Ectodermal cell (in vitro differentiated cells): Measurements from ENCODE around the gene MVD.

Experiments used
- H3K27ac ChIP-seq: 2 replicates; pipeline ENCODE4 v1.7.0; 2013; ENCODE audit warnings: mild to moderate bottlenecking, low read depth, low read length; ENCODE audit not compliant: insufficient read depth, poor library complexity, severe bottlenecking
- H3K27me3 ChIP-seq: 2 replicates; pipeline ENCODE4 v1.7.0; 2013; ENCODE audit warnings: mild to moderate bottlenecking, low read length; ENCODE audit not compliant: insufficient read depth, control insufficient read depth, poor library complexity, severe bottlenecking
- H3K36me3 ChIP-seq: one replicate; pipeline ENCODE4 v1.7.0; 2013; ENCODE audit warnings: low read length; ENCODE audit not compliant: control insufficient read depth, insufficient read depth
- H3K4me1 ChIP-seq: one replicate; pipeline ENCODE4 v1.7.0; 2013; ENCODE audit warnings: low read length; ENCODE audit not compliant: control insufficient read depth, insufficient read depth
- H3K4me3 ChIP-seq: 2 replicates; pipeline ENCODE4 v1.7.0; 2013; ENCODE audit warnings: low read depth, low read length, control low read depth; ENCODE audit not compliant: insufficient read depth
- H3K9me3 ChIP-seq: 2 replicates; pipeline ENCODE4 v1.7.0; 2013; ENCODE audit warnings: mild to moderate bottlenecking, low read length, moderate library complexity; ENCODE audit not compliant: control insufficient read depth
- WGBS, 2 experiments: methylation state at CpG; one replicate each; pipeline ENCODE4 v1.1.7; 2013; ENCODE audit warnings: missing lambda C conversion rate in 2 of 2; 5-methylcytosine and 5-hydroxymethylcytosine counted together

MVD gene

DNA sequence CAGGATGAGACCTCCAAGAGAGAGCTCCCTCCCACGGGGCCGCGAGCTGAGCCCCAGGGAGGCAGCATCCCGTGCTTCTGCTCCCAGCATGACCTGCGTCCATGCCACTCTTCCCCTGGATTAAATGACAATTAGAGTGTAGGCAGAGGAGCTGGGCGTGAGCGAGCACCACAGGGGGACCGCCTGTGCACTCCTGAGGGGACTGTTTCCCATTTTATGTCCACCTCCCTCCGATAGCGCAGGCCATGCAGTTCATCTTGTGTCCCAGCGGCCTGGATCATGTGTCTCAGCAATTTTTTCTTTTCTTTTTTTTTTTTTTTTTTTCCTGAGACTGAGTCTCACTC lies 30.3 kb downstream of the MVD start:
- Histone ChIP-seq H3K9me3 (no peaks in the 10 kb centered on the region), H3K27ac (no peak overlapping the region), H3K4me3 (no peak overlapping the region), H3K4me1 (peaks cover 10% of the 10 kb centered on the region), H3K36me3 (peaks cover 2% of the 10 kb centered on the region), H3K27me3 (peaks cover 21% of the 10 kb centered on the region)
- WGBS, 2 experiments = 91 to 93% methylated on average over 11 of the region's 11 CpGs

DNA sequence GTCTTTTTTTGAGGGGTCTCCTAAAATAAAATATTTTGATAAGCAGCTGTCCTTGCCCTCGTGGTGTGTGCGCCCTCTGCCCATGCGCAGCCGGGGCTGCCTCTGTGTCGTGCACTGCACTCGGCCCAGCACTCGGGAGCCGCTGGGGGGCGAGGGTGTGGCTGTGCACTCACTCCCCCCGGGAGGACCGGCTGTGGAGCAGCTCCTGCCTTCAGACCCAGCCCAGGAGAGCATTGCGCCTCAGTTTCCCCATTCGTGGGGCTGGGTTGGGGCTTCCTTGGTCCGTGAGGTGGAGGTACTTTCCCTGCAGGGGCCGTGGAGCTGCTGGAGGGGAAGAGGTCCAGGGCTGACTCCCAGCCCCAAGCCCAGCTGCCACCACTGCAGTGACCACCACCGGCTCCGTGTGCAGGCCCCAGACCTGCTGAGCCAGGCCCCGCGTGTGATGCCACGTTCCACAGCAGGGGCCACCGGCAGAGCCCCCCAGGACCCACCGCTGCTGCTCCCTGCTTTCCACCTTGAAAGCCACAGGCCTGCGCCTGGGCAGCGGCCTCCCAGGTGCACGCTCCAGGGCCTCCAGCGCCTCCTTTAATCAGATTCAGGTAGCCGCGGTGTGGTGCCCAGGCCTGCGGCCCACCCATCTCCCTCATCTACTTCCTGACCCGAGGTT lies 30.8 kb downstream of the MVD start:
- no peak overlapping the region for H3K27ac ChIP-seq
- H3K9me3 ChIP-seq = no peaks in the 10 kb centered on the region
- peaks cover 10% of the 10 kb centered on the region for H3K4me1 ChIP-seq
- H3K4me3 ChIP-seq = no peak overlapping the region
- H3K36me3 ChIP-seq = peaks cover 2% of the 10 kb centered on the region
- 92 to 93% methylated on average over 30 of the region's 30 CpGs for WGBS, 2 experiments
- H3K27me3 ChIP-seq = peaks cover 21% of the 10 kb centered on the region

- no peak overlapping the region for H3K27ac ChIP-seq
- peaks cover 10% of the 10 kb centered on the region for H3K4me1 ChIP-seq
- peaks cover 2% of the 10 kb centered on the region for H3K36me3 ChIP-seq
- 77 to 83% methylated on average over 13 to 16 of the region's 16 CpGs for WGBS, 2 experiments
- H3K9me3 ChIP-seq = no peaks in the 10 kb centered on the region
- no peak overlapping the region for H3K4me3 ChIP-seq
- peaks cover 21% of the 10 kb centered on the region for H3K27me3 ChIP-seq
Measured at GRCh38 chr16:88631384-88631783, 31.5 kb downstream of the MVD start.

- Histone ChIP-seq H3K9me3 (no peaks in the 10 kb centered on the region), H3K27ac (no peak overlapping the region), H3K4me1 (peaks cover 10% of the 10 kb centered on the region), H3K4me3 (no peak overlapping the region), H3K27me3 (peaks cover 21% of the 10 kb centered on the region), H3K36me3 (peaks cover 2% of the 10 kb centered on the region)
- 94 to 95% methylated on average over 23 of the region's 23 CpGs for WGBS, 2 experiments
Measured at GRCh38 chr16:88630941-88631340, 31.9 kb downstream of the MVD start.

GRCh38 chr16:88630433-88630832 lies 32.5 kb downstream of the MVD start:
- peaks cover 2% of the 10 kb centered on the region for H3K36me3 ChIP-seq
- no peak overlapping the region for H3K27ac ChIP-seq
- WGBS, 2 experiments = 95% methylated on average over 9 to 12 of the region's 12 CpGs

GRCh38 chr16:88629835-88630234 lies 33.1 kb downstream of the MVD start:
- Histone ChIP-seq H3K4me3 (no peak overlapping the region), H3K27me3 (peaks cover 10% of the 10 kb centered on the region), H3K27ac (no peak overlapping the region), H3K36me3 (peaks cover 2% of the 10 kb centered on the region), H3K9me3 (no peaks in the 10 kb centered on the region), H3K4me1 (peaks cover 8% of the 10 kb centered on the region)
- 85% methylated on average over 9 of the region's 9 CpGs for WGBS, 2 experiments

More at GRCh38 chr16:88630433-88630832, 32.5 kb downstream of the MVD start:
- Histone ChIP-seq H3K9me3 (no peaks in the 10 kb centered on the region), H3K27me3 (peaks cover 16% of the 10 kb centered on the region), H3K4me1 (peaks cover 10% of the 10 kb centered on the region), H3K4me3 (no peak overlapping the region)

DNA sequence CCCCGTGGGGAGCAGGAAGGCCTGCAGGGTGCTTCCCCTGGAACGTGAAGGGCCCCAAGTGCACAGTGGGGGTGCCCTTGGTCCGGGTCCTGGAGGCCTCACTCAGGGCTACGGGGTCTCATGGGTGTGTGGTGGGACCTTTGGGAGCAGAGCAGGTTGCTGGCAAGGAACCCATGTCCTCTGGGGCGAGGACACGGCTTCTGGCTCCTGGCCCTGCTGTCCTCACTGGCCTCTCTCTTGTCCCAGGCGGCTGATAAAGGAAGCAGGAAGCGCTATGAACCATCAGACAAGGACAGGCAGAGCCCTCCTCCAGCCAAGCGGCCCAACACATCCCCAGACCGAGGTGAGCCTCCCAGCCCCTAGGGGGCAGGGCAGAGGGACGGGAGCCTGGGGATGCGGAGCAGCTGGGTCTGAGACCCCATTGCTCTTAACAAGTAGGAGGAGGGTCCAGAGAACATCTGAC lies 34.3 kb downstream of the MVD start:
- H3K4me1 ChIP-seq = no peaks in the 10 kb centered on the region
- H3K27me3 ChIP-seq = no peaks in the 10 kb centered on the region
- no peak overlapping the region for H3K27ac ChIP-seq
- 69 to 70% methylated on average over 12 of the region's 12 CpGs for WGBS, 2 experiments
- peaks cover 15% of the 10 kb centered on the region for H3K36me3 ChIP-seq
- H3K9me3 ChIP-seq = no peaks in the 10 kb centered on the region
- no peak overlapping the region for H3K4me3 ChIP-seq

DNA sequence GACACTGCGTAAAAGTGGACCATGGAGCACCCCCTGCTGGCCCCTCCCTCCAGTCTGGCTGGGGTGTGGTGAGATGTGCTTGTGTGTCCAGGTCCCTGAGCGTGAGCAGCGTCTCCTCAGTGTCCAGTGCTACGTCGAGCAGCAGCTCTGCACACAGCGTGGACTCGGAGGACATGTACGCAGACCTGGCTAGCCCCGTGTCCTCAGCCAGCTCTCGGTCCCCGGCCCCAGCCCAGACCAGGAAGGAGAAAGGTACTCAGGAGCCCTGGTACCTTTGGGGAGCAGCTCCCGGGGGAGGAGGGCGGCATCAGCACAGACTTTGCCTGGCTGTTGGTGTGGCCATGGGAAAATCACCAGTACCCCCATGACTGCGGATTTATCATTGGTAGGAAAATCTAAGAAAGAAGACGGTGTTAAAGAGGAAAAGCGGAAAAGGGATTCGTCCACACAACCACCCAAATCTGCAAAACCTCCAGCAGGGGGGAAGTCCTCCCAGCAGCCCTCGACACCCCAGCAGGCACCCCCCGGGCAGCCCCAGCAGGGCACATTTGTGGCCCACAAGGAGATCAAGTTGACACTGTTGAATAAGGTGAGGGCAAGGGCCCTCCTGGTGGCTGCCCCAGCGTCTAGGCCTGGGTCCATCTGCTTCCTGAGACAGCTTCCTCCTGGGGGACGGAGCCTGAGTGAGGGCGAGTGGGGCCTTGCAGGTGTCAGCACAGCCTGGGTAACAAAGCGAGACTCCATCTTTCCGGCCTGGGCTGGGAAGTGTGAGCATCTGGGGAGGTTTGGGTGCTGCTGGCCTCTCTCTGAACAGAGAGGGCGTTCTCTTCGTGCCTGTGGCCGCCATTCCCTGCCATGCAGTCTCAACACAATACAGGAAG lies 35.1 kb downstream of the MVD start:
- Histone ChIP-seq H3K4me3 (no peak overlapping the region), H3K9me3 (no peaks in the 10 kb centered on the region), H3K27me3 (no peaks in the 10 kb centered on the region), H3K27ac (no peak overlapping the region), H3K4me1 (no peaks in the 10 kb centered on the region), H3K36me3 (peaks cover 19% of the 10 kb centered on the region)
- 95 to 96% methylated on average over 27 of the region's 27 CpGs for WGBS, 2 experiments

GRCh38 chr16:88626646-88627045 lies 36.2 kb downstream of the MVD start:
- no peaks in the 10 kb centered on the region for H3K27me3 ChIP-seq
- WGBS, 2 experiments = 95% methylated on average over 9 of the region's 9 CpGs
- peaks cover 23% of the 10 kb centered on the region for H3K36me3 ChIP-seq

DNA sequence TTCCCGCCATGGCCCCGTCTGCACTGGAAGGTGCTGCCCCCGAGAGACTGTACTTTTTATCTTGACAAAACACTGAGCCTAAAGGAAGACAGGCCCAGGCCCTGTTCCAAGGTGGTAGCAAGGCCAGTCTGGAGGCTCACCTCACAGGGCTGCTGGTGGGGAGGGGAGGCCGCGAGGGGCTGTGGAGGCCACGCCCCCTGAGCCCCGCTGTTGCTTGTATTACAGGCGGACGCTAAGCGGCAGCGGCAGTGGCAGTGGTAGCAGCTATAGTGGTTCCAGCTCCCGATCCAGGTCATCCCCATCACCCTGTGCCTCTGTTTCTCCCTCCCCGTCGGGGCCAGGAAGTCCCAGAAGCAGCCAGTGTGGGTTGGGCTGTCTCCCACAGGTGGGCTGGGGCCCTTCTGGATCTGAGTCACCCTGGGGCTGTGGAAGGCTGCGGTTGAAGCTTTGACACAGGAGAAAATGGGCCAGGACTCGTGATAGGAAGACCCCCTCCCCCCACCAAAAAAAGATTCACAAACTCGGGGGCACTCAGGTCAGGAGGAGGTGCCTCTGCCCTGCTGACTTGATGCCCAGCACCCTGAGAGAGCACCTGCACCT lies 37.8 kb downstream of the MVD start:
- no peak overlapping the region for H3K27ac ChIP-seq
- H3K4me3 ChIP-seq = no peak overlapping the region
- H3K27me3 ChIP-seq = no peaks in the 10 kb centered on the region
- no peaks in the 10 kb centered on the region for H3K9me3 ChIP-seq
- peaks cover 23% of the 10 kb centered on the region for H3K36me3 ChIP-seq
- 89% methylated on average over 17 of the region's 17 CpGs for WGBS, 2 experiments
- no peaks in the 10 kb centered on the region for H3K4me1 ChIP-seq

More at GRCh38 chr16:88626646-88627045, 36.2 kb downstream of the MVD start:
- H3K27ac ChIP-seq = no peak overlapping the region
- no peaks in the 10 kb centered on the region for H3K4me1 ChIP-seq
- no peak overlapping the region for H3K4me3 ChIP-seq
- H3K9me3 ChIP-seq = no peaks in the 10 kb centered on the region
